Fibroblast of pulmonary artery (primary cell): ENCODE results near the gene TSPAN9.

Experiments
- DNase-seq: peaks from one replicate; pipeline ENCODE4 v3.0.0-alpha.2; 2010; ENCODE audit warnings: low read depth
- H3K4me3 ChIP-seq: replicated peaks from 2 replicates; pipeline ENCODE4 v1.5.1; 2011; ENCODE audit warnings: low read depth, mild to moderate bottlenecking, control low read depth, low read length, moderate library complexity
- CTCF ChIP-seq: IDR thresholded peaks from 2 replicates; pipeline ENCODE4 v1.5.1; 2011; ENCODE audit warnings: mild to moderate bottlenecking, control low read depth, low read length, inconsistent platforms; ENCODE audit errors: missing control alignments

The TSPAN9 gene

GRCh38 chr12:3084742-3085141 lies 7.6 kb downstream of the TSPAN9 start:
- no peak for TF ChIP-seq CTCF
- H3K4me3 ChIP-seq, result no peak overlapping the region
- no peak for DNase-seq

GRCh38 chr12:3085341-3086139 lies 8.4 kb downstream of the TSPAN9 start:
- DNase-seq, result no peak
- no peak for TF ChIP-seq CTCF
- H3K4me3 ChIP-seq, result no peak overlapping the region

- no peak for TF ChIP-seq CTCF
- H3K4me3 ChIP-seq, result no peak overlapping the region
- no peak for DNase-seq
Measured at GRCh38 chr12:3086211-3086610, 9.0 kb downstream of the TSPAN9 start.

- no peak for TF ChIP-seq CTCF
- no peak for DNase-seq
- H3K4me3 ChIP-seq, result no peak overlapping the region
Measured at GRCh38 chr12:3086729-3087323, 9.6 kb downstream of the TSPAN9 start.

- DNase-seq, result no peak
- H3K4me3 ChIP-seq, result no peak overlapping the region
- no peak for TF ChIP-seq CTCF
Measured at GRCh38 chr12:3087758-3088650, 10.8 kb downstream of the TSPAN9 start.

GRCh38 chr12:3089588-3089987 lies 12.4 kb downstream of the TSPAN9 start:
- no peak for DNase-seq
- H3K4me3 ChIP-seq, result no peak overlapping the region
- TF ChIP-seq CTCF, result no peak
